Embryonic facial prominence (tissue), 1 donor: ENCODE data around the gene THOC7.

ENCODE experiments used
- DNase-seq: peaks from one replicate; pipeline ENCODE4 v3.0.0-alpha.2; 2016; ENCODE audit errors: extremely low spot score

Gene THOC7

GRCh38 chr3:63878394-63879060 lies 14.9 kb upstream of the THOC7 start:
- no peak for DNase-seq

DNA sequence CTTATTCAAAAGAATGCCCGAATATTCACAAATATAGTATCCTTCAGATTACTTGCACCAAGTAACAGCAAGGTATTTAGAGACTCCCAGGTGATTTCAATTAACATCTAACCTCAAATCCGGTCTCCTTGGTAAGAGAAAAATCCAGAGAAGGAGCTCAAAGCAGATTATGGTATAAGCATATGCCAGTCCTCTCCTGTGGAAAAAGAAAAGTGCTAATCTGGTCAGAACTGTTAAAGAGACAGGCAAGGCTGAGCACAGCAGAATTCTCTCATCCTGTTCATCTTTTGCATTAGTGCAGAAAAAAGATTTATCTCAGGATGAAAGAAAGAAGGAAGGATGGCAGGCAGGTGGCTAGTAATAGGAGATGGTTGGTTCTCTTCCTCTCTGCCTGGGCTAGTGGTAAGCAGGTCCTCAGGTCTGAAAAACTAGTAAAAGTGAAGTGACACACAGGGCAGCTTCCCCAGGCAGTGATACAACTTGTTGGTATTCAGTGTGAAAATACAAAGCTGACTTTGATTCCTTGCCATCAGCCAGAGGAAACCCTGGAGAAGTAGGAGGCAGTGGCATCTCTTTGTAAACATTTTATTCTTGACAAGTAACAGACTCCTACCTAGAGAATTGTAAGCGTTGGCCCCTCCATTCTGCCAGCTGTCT lies 14.3 kb upstream of the THOC7 start:
- DNase-seq = no peak

- DNase-seq = no peak
These were observed 12.7 kb upstream of the THOC7 start for GRCh38 chr3:63876260-63876659.

DNA sequence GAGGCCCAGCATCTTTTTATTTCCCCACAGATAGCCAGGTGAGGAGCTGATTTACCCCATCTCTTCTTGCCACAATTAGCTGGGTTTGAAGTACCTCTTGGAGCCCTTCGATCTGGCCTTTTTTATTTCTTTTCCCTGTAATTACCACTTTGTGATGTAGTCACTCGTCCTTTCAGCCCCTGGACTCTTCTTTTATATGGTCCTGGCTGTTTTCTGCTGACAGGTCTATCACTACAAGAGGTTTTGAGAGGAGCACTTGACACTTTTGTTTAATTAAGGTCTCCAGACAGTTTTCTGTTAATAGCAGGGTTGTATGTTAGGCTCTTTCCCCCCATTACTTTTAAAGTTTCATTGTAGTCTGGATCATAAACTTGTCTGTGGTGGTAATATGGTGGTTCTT lies 11.9 kb upstream of the THOC7 start:
- DNase-seq = no peak

- DNase-seq = no peak
These were observed 11.2 kb upstream of the THOC7 start for GRCh38 chr3:63874769-63875168.

GRCh38 chr3:63872135-63872924 lies 8.7 kb upstream of the THOC7 start:
- no peak for DNase-seq

- DNase-seq = no peak
These were observed 7.0 kb upstream of the THOC7 start for GRCh38 chr3:63870615-63871005.

DNA sequence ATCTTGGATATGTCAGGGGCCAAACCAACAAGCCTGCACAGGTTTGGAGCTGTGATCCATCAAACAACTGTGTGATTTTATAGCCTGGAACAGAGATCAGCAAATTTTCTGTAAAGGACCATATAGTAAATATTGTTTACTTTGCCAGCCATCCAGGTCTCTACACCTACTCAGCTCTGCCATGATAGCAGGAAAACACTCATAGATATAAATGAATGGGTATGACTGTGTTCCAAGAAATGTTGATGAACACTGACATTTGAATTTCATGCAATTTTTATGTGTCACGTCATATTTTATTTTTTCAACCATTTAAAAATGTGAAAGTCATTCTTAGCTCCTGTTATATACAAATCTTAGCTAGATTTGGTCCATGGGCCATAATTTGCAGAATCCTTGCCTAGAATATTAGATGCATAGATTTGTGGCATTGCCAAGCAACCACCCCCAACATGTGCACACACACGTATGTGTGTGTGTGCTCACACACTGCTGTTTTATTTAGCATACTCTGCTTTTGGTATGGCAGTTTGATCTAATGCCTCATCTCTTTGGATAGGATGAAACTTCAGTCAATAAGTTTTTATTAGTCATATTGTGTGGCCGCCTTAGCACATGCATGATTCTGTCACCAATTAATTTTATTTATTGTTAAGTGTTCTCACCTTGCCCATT lies 6.5 kb upstream of the THOC7 start:
- no peak for DNase-seq

GRCh38 chr3:63867225-63867624 lies 3.6 kb upstream of the THOC7 start:
- DNase-seq = no peak

DNA sequence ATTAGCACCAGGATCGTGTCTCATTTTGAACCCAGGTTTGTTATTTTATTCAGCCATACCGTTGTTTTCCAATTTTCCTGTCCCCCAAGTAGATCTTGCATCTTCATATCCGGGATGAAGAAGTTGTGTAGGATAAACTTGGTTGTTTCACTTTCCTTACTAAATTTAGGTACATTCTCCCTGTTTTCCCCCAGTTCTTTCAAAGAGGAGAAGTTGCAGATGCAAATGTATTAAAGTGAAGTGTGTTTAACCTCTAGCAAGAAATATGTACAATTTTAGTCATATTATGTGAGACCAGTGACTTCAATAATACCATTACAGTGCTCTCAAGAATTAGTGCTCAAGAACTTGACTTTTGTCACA lies 1.3 kb upstream of the THOC7 start:
- DNase-seq = no peak

DNA sequence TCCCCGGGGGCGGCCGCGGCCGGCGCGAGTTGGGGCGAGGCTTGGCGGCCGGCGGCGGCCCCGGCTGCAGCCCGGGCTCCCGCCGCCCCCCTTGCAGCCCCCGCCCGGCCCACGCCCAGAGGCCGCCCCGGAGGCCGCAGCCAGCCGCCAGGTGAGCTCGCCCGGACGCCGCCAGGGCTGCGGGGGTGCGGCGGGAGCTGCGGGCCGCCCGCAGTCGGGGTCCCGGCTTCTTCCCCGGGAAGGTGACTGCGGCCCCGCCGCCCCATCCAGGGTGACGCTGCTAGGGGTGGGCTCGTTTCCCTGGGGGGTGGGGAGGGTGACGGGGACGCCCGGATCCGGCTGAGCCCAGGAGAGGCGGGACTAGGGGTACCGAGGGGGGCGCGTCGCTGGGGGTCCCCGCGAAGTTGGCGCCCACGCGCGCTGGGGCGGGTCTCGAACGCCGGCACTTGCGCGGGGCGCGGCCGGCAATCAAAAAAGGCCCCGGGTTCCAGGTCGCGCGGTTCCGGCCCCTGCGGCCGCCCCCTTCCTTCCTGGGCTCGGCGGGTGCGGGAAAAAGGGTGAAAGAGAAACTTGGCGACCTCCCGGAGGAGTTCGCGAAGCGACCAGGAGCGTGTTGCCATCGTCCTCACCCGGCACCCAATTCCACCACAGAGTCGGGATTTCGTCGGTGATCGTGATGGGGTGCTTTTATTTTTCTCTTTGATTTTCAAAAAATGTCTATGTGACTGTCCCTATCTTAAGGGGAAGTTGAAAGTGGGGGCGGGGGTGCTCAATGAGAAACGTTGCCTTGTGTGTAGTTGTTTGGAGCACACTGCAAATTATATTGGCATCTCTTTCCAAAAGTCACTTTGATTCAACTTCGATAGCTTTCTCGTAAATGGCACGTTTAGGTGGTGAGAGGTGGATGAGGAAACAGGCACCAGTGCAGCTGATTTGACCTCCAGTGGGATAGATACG lies 681 bp upstream of the THOC7 start:
- no peak for DNase-seq

DNA sequence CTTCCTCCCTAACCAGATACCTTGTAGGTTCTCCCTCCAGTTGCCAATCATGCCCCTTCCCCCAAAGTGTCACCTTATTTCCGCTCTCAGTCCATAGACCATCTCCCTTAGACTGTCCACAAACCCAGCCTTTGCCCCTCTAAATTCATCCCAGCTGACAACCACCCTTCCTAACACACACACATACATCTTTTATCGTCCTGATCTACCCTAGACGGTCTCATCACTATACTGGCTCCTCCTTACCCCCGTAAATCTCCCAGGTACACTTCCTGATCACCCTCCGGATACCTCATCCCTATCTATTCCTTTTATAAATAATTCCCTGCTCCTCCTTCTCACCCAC lies 828 bp downstream of the THOC7 start:
- no peak for DNase-seq

GRCh38 chr3:63861306-63861705 lies 2.3 kb downstream of the THOC7 start:
- no peak for DNase-seq

- no peak for DNase-seq
These were observed 2.8 kb downstream of the THOC7 start for GRCh38 chr3:63860776-63861175.

GRCh38 chr3:63857311-63857710 lies 6.3 kb downstream of the THOC7 start:
- no peak for DNase-seq

DNA sequence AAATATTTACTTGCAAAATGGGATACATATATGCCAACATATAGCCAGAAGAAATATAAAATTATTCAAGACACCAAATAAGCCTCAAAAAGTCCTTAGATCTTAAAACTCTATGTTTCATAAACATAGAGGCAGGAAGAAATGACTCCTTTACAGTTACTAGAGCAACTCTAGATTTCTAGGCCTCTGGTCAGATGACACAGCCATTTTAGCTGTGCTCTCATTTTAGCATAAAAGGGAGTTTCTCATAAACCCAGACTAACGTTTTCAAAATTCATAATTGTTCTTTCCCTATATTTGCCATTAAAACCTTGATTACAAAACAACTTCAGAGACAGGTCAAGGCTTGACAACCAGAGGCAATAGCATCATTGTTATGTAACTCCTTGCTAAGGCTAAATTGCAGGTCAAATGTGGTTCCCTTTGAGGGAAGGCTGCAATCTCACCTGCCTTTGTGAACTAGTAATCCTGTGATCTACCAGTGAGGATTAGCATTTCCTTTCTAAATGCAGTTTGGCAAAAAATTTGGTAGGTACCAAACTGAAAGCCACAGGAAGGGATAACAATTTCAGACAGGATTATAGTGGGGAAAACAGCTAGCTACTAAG lies 8.2 kb downstream of the THOC7 start:
- DNase-seq = no peak

DNA sequence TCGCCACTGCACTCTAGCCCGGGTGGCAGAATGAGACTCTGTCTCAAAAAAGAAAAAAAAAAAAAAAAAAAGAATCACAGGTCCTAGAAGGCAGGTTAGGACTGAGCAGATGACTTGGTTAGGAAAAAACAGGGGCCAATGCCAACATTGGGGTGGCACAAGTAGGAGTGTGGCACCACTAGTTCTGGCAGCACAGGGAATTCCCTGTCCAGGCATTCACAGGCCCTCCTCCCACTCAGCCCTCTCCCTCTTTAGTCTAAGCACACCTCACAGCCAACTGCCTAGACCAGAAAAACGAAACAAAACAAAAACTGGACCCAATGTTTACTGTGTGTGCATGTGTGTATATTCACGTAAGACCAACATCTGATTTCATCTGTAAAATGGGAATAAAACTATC lies 10.5 kb downstream of the THOC7 start:
- DNase-seq = no peak

- DNase-seq = no peak
These were observed 12.3 kb downstream of the THOC7 start for GRCh38 chr3:63851287-63851686.

GRCh38 chr3:63849175-63849574 lies 14.4 kb downstream of the THOC7 start:
- no peak for DNase-seq

- DNase-seq = no peak
These were observed 15.7 kb downstream of the THOC7 start for GRCh38 chr3:63847718-63848450.
